DMS114 treated with DMSO at 0.1 percent for 48 hours (cell line): ENCODE data around the gene ATR.
"Not testable (repeated sequence)": the region's sequence is repeated elsewhere in the genome, so short reads cannot be mapped to it uniquely, and the experiment has no call there.

Experiments
- DNase-seq: peaks from one replicate; lab custom pipeline; 2025; ENCODE audit not compliant: unreplicated experiment; lab: John Stamatoyannopoulos, UW

ATR gene

GRCh38 chr3:142450881-142451280 lies 127.7 kb downstream of the ATR start:
- DNase-seq, result no peak

GRCh38 chr3:142450189-142450588 lies 128.3 kb downstream of the ATR start:
- no peak for DNase-seq

- peak; percentile 86 for DNase-seq
Observed at GRCh38 chr3:142447852-142448823, 130.4 kb downstream of the ATR start, which contains the start of gene XRN1. XRN1 (minus strand) TSS chr3:142448037; CDS start chr3:142447944, 93 bp downstream.

DNA sequence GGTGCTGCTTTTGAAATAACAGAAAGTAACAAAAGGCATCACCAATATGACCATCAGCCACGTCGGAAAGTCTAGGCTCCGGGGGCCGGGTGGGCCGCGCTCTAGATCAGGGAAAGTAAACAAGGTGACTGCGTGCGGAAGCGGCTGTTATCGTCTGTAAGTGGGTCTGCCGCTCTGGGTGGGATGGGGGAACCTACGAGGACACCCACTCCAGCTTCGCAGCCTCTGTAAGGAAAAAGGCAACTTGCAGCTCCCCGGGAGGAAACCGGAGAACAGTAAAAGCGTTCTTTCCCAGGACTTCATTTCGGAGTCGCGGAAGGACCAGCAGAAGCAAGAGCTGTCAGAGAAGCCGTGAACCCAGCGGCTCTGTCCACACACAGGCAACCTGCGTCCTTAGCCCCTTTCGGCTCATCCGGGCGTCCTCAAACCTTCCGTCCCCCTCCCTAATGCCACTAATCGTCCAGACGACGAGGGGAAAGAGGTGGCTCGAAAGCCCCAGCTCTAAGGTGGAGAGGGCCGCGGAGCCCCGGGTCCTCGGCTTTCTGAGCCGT lies 131.2 kb downstream of the ATR start:
- peak; percentile 34 for DNase-seq

DNA sequence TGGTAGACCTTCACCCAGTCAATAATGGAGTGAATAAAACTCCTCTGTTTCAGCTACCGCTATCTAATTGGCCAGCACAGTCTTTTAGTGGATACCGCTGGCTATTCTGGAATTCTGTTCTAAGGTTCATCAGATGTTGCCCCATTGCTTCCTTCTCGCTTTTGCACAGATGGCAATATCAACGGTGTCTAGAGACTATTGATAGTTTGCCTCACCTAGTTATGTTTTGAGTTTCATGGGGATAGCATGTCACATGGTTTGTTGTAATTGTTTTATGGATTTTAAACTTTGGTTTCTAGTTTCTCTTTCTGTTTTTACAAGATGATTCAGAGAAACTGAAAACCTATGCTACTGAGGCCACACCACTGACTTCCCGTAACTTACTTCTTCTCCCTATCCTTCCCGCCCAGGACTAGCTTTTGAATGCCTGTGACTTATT lies 132.7 kb downstream of the ATR start:
- no peak for DNase-seq

DNA sequence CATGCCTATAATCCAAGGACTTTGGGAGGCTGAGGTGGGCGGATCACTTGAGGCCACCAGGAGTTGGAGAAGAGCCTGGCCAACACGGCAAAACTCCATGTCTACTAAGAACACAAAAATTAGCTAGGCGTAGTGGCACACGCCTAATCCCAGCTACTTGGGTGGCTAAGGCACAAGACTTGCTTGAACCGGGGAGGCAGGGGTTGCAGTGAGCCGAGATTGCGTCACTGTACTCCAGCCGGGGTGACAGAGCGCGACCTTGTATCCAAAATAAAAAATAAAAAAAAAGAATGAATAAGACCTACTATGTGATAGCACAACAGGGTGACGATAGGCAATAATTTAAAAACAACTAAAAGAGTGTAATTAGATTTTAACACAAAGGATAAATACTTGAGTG lies 134.2 kb downstream of the ATR start:
- no peak for DNase-seq

- DNase-seq, result not testable (repeated sequence)
Observed at GRCh38 chr3:142443060-142443459, 135.5 kb downstream of the ATR start.

DNA sequence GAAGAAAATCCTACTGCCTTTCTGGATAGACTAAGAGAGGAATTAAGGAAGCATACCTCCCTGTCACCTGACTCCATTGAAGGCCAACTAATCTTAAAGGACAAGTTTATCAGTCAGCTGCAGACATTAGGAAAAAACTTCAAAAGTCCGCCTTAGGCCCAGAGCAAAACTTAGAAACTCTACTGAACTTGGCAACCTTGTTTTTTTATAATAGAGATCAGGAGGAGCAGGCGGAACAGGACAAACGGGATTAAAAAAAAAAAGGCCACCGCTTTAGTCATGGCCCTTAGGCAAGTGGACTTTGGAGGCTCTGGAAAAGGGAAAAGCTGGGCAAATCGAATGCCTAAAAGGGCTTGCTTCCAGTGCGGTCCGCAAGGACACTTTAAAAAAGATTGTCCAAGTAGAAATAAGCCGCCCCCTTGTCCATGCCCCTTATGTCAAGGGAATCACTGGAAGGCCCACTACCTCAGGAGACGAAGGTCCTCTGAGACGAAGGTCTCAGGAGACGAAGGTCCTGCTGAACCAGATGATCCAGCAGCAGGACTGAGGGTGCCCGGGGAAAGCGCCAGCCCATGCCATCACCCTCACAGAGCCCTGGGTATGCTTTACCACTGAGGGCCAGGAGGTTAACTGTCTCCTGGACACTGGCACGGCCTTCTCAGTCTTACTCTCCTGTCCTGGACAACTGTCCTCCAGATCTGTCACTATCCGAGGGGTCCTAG lies 138.9 kb downstream of the ATR start:
- not testable (repeated sequence) for DNase-seq

DNA sequence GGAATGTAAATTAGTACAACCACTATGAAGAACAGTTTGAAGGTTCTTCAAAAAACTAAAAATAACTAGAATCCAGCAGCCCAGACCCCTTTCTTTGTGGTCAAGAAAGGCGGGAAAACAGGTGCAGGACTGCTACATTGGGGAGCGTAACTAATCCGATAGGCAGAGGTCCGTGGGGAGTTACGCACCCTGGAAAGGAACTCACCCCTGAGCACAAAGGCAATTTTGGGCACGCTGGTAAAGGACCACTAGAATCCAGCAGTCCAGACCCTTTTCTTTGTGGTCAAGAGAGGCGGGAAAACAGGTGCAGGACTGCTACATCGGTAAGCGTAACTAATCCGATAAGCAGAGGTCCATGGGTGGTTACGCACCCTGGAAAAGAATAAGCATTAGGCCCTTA lies 140.4 kb downstream of the ATR start:
- DNase-seq, result not testable (repeated sequence)

DNA sequence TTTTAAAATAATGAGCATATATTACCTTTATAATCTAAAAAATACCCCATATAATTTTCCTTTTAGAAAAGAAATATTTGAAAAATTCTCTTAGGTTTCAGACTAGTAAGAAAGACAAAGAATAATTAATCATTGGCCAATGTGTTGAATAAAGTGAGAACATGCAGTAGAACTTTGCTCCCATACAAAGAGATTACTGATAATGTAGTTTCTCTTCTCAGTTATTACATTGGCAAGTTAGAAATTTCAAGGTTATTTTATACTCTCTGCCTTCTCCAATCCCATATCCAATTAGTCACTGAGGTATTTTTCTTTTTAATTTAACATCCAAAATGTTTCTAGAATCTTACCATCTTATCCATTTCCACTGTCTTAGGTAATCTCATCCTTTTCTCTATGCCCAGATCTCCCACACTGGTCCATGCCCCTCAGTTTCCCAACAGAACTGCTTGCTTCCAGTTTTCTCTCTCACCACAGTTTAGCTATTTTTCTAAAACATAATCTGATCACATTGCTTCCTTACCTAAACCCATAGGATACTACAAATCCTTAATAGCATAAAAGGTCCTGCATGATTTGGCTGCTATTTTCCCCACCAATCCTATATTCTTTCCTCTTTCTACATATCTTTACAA lies 141.5 kb downstream of the ATR start:
- no peak for DNase-seq

- no peak for DNase-seq
Observed at GRCh38 chr3:142434503-142434902, 144.0 kb downstream of the ATR start.

GRCh38 chr3:142433110-142433509 lies 145.4 kb downstream of the ATR start:
- no peak for DNase-seq

DNA sequence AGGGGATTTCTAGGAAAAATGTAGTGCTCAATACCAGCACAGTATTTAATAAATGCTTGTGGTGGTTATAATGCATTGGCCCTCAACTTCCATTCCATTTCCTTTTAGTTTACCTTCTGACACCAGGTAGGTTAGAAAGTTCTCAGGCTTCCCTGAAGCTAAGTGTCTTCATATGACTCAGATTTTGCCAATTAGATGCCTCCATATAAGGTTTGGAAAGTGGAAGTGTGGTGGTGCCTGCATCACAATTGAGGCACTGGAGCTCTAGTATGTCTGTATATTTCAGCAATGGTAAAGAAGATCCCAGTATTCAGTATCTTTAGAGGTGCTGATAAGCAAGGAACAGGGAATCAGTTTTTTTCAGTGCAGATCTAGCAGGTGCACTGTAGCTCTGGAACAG lies 149.0 kb downstream of the ATR start:
- DNase-seq, result no peak

DNA sequence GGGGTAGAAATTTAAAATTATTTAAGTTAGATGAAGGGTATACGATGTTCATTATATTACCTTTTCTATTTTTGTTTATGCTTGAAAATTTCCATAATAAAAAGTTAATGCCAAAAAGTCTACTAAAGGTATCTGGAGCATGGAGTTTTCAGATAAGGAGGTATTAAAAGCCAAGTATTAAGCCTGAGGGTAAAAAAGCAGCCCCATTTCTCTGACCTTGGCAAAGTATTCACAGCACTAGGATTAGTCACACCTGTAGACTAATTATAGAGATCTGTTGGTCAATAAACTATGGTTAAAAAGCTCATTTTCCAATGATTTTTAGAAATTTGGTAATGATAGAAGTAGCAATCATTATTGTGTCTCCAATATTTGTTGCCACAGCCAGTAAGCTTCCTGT lies 153.8 kb downstream of the ATR start:
- DNase-seq, result no peak

DNA sequence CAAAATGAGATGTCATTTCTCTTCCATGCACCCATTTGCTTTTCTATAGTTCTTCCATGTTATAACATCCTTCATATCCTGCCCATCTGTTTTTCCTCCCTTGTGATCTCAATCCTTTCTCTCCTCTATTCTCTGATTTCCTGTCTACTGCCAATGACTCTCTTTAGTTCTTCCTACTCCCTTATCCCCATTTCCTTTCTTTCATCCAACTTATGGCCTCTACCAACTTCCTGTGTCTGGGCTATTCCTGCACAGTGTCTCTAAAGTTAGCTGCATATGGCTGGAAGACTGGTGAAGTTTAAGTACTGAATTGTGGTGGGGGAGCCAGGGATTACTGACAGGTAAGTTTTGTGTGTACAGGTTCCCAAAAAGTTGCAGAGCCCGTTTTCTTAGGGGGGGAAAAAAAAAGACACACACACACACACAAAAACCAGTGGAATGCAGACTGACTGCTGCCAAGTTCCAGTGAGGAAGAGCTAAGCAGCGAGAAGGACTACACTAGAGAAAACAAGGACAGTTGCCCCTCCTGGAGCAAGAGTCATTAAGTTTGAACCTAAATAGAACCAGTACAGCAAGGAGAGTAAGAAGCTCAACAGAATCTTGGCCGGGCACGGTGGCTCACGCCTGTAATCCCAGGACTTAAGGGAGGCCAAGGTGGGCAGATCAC lies 159.5 kb downstream of the ATR start:
- DNase-seq, result no peak

GRCh38 chr3:142417302-142417701 lies 161.2 kb downstream of the ATR start:
- DNase-seq, result no peak

DNA sequence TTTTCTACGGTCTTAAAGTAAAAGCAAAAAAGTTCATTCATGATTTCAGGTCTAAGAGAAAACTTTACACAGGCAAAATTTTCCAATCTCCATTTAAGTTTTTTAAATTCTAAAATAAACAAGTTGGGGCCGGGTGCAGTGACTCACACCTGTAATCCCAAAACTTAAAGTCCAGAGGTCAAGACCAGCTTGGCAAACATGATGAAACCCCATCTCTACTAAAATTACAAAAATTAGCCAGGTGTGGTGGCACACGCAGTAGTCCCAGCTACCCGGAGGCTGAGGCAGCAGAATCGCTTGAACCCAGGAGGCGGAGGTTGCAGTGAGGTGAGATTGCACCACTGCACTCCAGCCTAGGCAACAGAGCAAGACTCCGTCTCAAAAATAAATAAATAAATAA lies 178.0 kb downstream of the ATR start:
- DNase-seq, result not testable (repeated sequence)
